DND-41 (cell line): Measurements from ENCODE around the gene ARL5B.

Source experiments
- ATAC-seq: fragments of 200-7000 bp; cut with Tn5 transposase; 3 replicates; pipeline ENCODE4 v1.9.1; 2021; ENCODE audit warnings: low read depth; ENCODE audit not compliant: insufficient read depth
- DNase-seq: peaks from one replicate; pipeline ENCODE4 v3.0.0-alpha.2; 2020
- H2AFZ ChIP-seq: 2 replicates; pipeline ENCODE4 v1.6.0; 2012; ENCODE audit warnings: low read depth, low read length
- H3K27ac ChIP-seq: 2 replicates; pipeline ENCODE4 v1.5.1; 2012; ENCODE audit warnings: low read length, inconsistent platforms
- H3K27me3 ChIP-seq: fragments of 200-600 bp; sonication (generic); 2 replicates; pipeline ENCODE4 v1.6.0; 2012; ENCODE audit warnings: low read length, mild to moderate bottlenecking, inconsistent platforms; ENCODE audit not compliant: insufficient read depth, poor library complexity
- H3K36me3 ChIP-seq: 2 replicates; pipeline ENCODE4 v1.5.1; 2012; ENCODE audit warnings: low read length, inconsistent platforms; ENCODE audit not compliant: insufficient read depth
- H3K4me1 ChIP-seq: 2 replicates; pipeline ENCODE4 v1.5.1; 2012; ENCODE audit warnings: mild to moderate bottlenecking, low read length; ENCODE audit not compliant: insufficient read depth
- H3K4me2 ChIP-seq: 2 replicates; pipeline ENCODE4 v1.6.0; 2012; ENCODE audit warnings: mild to moderate bottlenecking, moderate library complexity, low read length, inconsistent platforms; ENCODE audit not compliant: insufficient read depth
- H3K4me3 ChIP-seq, 2 experiments: fragments of 200-600 bp in 1 of 2; shearing (Covaris generic) in 1 of 2; 2 replicates each; pipeline ENCODE4 v1.5.1; 2012 to 2016; ENCODE audit warnings: inconsistent platforms in 2 of 2, low read length in 2 of 2, mild to moderate bottlenecking in 2 of 2, low read depth in 1 of 2, moderate library complexity in 1 of 2
- H3K79me2 ChIP-seq: 2 replicates; pipeline ENCODE4 v1.6.0; 2012; ENCODE audit warnings: low read length, inconsistent platforms; ENCODE audit not compliant: insufficient read depth
- H3K9ac ChIP-seq: 2 replicates; pipeline ENCODE4 v1.6.0; 2012; ENCODE audit warnings: low read depth, mild to moderate bottlenecking, inconsistent platforms, low read length, moderate library complexity
- H3K9me3 ChIP-seq: 2 replicates; pipeline ENCODE4 v1.5.1; 2012; ENCODE audit warnings: low read length, moderate library complexity, mild to moderate bottlenecking, inconsistent platforms; ENCODE audit not compliant: insufficient read depth, severe bottlenecking
- H4K20me1 ChIP-seq: 2 replicates; pipeline ENCODE4 v1.6.0; 2012; ENCODE audit warnings: low read length; ENCODE audit not compliant: insufficient read depth
- CTCF ChIP-seq: IDR thresholded peaks from 2 replicates; pipeline ENCODE4 v1.5.1; 2012; ENCODE audit warnings: borderline replicate concordance, low read length, moderate library complexity, mild to moderate bottlenecking; ENCODE audit not compliant: poor library complexity, severe bottlenecking; ENCODE audit errors: extremely low read depth
- EZH2 ChIP-seq: IDR thresholded peaks from 3 replicates; pipeline ENCODE4 v1.6.1; 2012; ENCODE audit warnings: borderline replicate concordance, low read depth, mild to moderate bottlenecking, moderate library complexity, low read length, inconsistent platforms; ENCODE audit not compliant: severe bottlenecking

Gene ARL5B

DNA sequence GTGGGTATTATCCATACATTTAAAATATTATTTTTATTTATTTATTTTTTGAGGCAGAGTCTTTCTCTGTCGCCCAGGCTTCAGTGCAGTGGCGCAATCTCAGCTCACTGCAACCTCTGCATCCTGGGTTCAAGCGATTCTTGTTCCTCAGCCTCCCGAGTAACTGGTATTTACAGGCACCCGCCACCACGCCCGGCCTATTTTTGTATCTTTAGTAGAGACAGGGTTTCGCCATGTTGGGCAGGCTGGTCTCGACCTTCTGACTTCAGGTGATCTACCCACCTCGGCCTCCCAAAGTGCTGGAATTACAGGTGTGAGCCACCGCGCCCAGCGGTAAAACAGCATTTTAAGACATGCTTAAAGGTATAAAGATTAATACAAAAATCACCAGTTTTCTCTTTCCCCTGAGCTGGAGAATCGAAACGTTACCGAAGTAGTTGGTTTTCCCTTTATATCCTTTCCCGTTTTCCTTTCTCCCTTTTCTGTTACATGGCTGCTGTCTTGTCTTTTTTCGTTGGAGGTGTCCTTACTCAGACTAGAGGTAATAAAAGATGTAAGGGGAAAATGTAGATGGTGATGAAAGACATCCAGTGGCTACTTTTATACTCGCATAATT, 1.7 kb downstream of the ARL5B start:
- peak overlapping the region; percentile 81 for H3K4me2 ChIP-seq
- H3K27ac ChIP-seq = 0 out of 2 replicates have a peak overlapping the region, but pooled peaks have one; percentile 25
- H2AFZ ChIP-seq = no peak overlapping the region
- peaks cover 35% of the 10 kb centered on the region for H3K4me1 ChIP-seq
- no peaks in the 10 kb centered on the region for H3K9me3 ChIP-seq
- TF ChIP-seq EZH2 (no peak), CTCF (no peak)
- H3K4me3 ChIP-seq = peak overlapping the region; percentile 6 to 92; a peak in 3 of 4 replicates
- peaks cover 80% of the 10 kb centered on the region for H3K79me2 ChIP-seq
- peaks cover 37% of the 10 kb centered on the region for H4K20me1 ChIP-seq
- peaks cover 10% of the 10 kb centered on the region; the same call in 1 of the 2 replicates for H3K36me3 ChIP-seq
- no peak for ATAC-seq
- no peaks in the 10 kb centered on the region for H3K27me3 ChIP-seq
- no peak for DNase-seq
- H3K9ac ChIP-seq = peak overlapping the region; percentile 85

GRCh38 chr10:18664841-18665478, 5.7 kb downstream of the ARL5B start:
- Histone ChIP-seq H2AFZ (no peak overlapping the region), H3K27me3 (no peaks in the 10 kb centered on the region), H3K4me3 (no peak overlapping the region), H4K20me1 (peaks cover 59% of the 10 kb centered on the region), H3K9ac (no peak overlapping the region), H3K36me3 (peaks cover 38% of the 10 kb centered on the region), H3K27ac (no peak overlapping the region), H3K9me3 (no peaks in the 10 kb centered on the region), H3K4me2 (peak overlapping the region; percentile 31; the same call in 1 of the 2 replicates), H3K79me2 (peaks cover 93% of the 10 kb centered on the region), H3K4me1 (peaks cover 24% of the 10 kb centered on the region)
- TF ChIP-seq CTCF (no peak), EZH2 (no peak)
- ATAC-seq (no peak), DNase-seq (no peak)

GRCh38 chr10:18665815-18666558, 6.8 kb downstream of the ARL5B start:
- no peak overlapping the region for H3K4me3 ChIP-seq
- peak overlapping the region; percentile 31; the same call in 1 of the 2 replicates for H3K4me2 ChIP-seq
- TF ChIP-seq CTCF (no peak), EZH2 (no peak)
- H3K4me1 ChIP-seq = peaks cover 15% of the 10 kb centered on the region
- H3K36me3 ChIP-seq = peaks cover 47% of the 10 kb centered on the region
- peaks cover 56% of the 10 kb centered on the region for H4K20me1 ChIP-seq
- H3K27me3 ChIP-seq = no peaks in the 10 kb centered on the region
- no peak overlapping the region for H3K9ac ChIP-seq
- H3K79me2 ChIP-seq = peaks cover 88% of the 10 kb centered on the region
- no peak overlapping the region for H3K27ac ChIP-seq
- H3K9me3 ChIP-seq = no peaks in the 10 kb centered on the region
- DNase-seq (no peak), ATAC-seq (no peak)
- no peak overlapping the region for H2AFZ ChIP-seq
